OCI-LY3 (cell line): ENCODE data around the gene WDR31.

ENCODE experiments used
- CTCF ChIP-seq: fragments of 200-600, 300-600 bp; sonication (generic); IDR thresholded peaks from 2 replicates; pipeline ENCODE4 v1.5.1; 2014; ENCODE audit warnings: antibody characterized with exemption, low read length, low read depth
- EZH2phosphoT487 ChIP-seq: fragments of 200-600 bp; shearing (Covaris generic); IDR thresholded peaks from 2 replicates; pipeline ENCODE4 v1.6.1; 2018; ENCODE audit warnings: antibody characterized with exemption, mixed run types, low read depth

GRCh38 chr9:113313261-113313660, 26.8 kb downstream of the WDR31 start:
- no peak for TF ChIP-seq CTCF
- TF ChIP-seq EZH2phosphoT487 = no peak
